HepG2 (cell line): ENCODE measurements around the gene ARL2. TPM values are rescaled to one million over a fixed set of nuclear protein-coding genes. Genes with fewer than 3 reads are reported as not detected.

ENCODE experiments used
- ATM ChIP-seq: fragments of 450-650 bp; IDR thresholded peaks from 2 replicates; pipeline ENCODE4 v1.7.1; 2017; ENCODE audit warnings: mild to moderate bottlenecking, borderline replicate concordance
- ELF3 ChIP-seq: IDR thresholded peaks from 2 replicates; pipeline ENCODE4 v1.6.1; 2016; ENCODE audit warnings: missing genetic modification reagents, missing compliant biosample characterization
- GATAD2A ChIP-seq: IDR thresholded peaks from 2 replicates; pipeline ENCODE4 v1.6.1; 2016
- HMG20B ChIP-seq: conservative IDR thresholded peaks from 2 replicates; pipeline ENCODE4 v1.6.1; 2016; ENCODE audit warnings: missing genetic modification reagents, missing compliant biosample characterization
- MXD4 ChIP-seq: IDR thresholded peaks from 2 replicates; pipeline ENCODE4 v1.6.1; 2016; ENCODE audit warnings: mild to moderate bottlenecking, missing biosample characterization, missing genetic modification reagents
- NKX3-1 ChIP-seq: sonication (generic); formaldehyde crosslinking; IDR thresholded peaks from 2 replicates; pipeline ENCODE4 v1.5.0; 2020; ENCODE audit warnings: missing genetic modification reagents
- NR2F1 ChIP-seq, 2 experiments: fragments of 450-650 bp in 1 of 2; formaldehyde crosslinking in 1 of 2; IDR thresholded peaks; 2 replicates each; pipeline versions ENCODE4 v1.5.0 to v1.6.1; 2016 to 2020; ENCODE audit warnings: mild to moderate bottlenecking in 1 of 2, missing compliant biosample characterization in 1 of 2, missing genetic modification reagents in 1 of 2, moderate library complexity in 1 of 2
- REXO4 ChIP-seq: sonication (generic); formaldehyde crosslinking; IDR thresholded peaks from 2 replicates; pipeline ENCODE4 v1.8.0; 2022; ENCODE audit warnings: missing genetic modification reagents, mild to moderate bottlenecking, borderline replicate concordance
- RFX5 ChIP-seq: IDR thresholded peaks from 2 replicates; pipeline ENCODE4 v1.6.1; 2011; ENCODE audit warnings: low read depth, low read length, improper control_type of control experiment
- SMAD9 ChIP-seq: sonication (generic); formaldehyde crosslinking; IDR thresholded peaks from 2 replicates; pipeline ENCODE4 v1.5.1; 2020; ENCODE audit warnings: mild to moderate bottlenecking, missing genetic modification reagents
- ZNF225 ChIP-seq: sonication (generic); formaldehyde crosslinking; IDR thresholded peaks from 2 replicates; pipeline ENCODE4 v1.4.0; 2020; ENCODE audit warnings: mild to moderate bottlenecking, missing genetic modification reagents
- ZNF30 ChIP-seq: sonication (generic); formaldehyde crosslinking; IDR thresholded peaks from 2 replicates; pipeline ENCODE4 v1.5.0; 2020; ENCODE audit warnings: mild to moderate bottlenecking, missing genetic modification reagents
- ZNF350 ChIP-seq: sonication (generic); formaldehyde crosslinking; IDR thresholded peaks from 2 replicates; pipeline ENCODE4 v1.4.0; 2020; ENCODE audit warnings: mild to moderate bottlenecking, low read depth, missing genetic modification reagents, borderline replicate concordance
- ZNF790 ChIP-seq: sonication (generic); formaldehyde crosslinking; IDR thresholded peaks from 2 replicates; pipeline ENCODE4 v1.8.0; 2022; ENCODE audit warnings: missing genetic modification reagents, mild to moderate bottlenecking, borderline replicate concordance
- ZNF816 ChIP-seq: sonication (generic); formaldehyde crosslinking; IDR thresholded peaks from 2 replicates; pipeline ENCODE4 v1.8.0; 2022; ENCODE audit warnings: missing genetic modification reagents, mild to moderate bottlenecking, borderline replicate concordance
- ZSCAN29 ChIP-seq: sonication (generic); formaldehyde crosslinking; conservative IDR thresholded peaks from 2 replicates; pipeline ENCODE4 v1.4.0; 2020; ENCODE audit warnings: mild to moderate bottlenecking, missing genetic modification reagents
- ZZZ3 ChIP-seq: sonication (generic); formaldehyde crosslinking; IDR thresholded peaks from 2 replicates; pipeline ENCODE4 v1.4.0; 2020; ENCODE audit warnings: missing genetic modification reagents, mild to moderate bottlenecking, borderline replicate concordance
- polyA plus RNA-seq, 8 experiments: library from polyadenylated mRNA; depleted of rRNA in 3 of 8; stranded (reverse) in 7 of 8; unstranded in 1 of 8; fragments of >200 nt; fragmentation: Illumina TruSeq in 4 of 8; extraction: Trizol in 4 of 8; gene quantifications; 2 replicates each; pipeline versions ENCODE4 v1.2.1 to v1.2.3, GENCODE V29; 2011 to 2016; ENCODE audit warnings: low read depth in 4 of 8, missing spikeins in 1 of 8, mixed read lengths in 1 of 8; ENCODE audit not compliant: insufficient read depth in 1 of 8
- total RNA-seq, 5 experiments: library from RNA; depleted of rRNA; stranded (reverse); fragments of >200 nt; fragmentation: Illumina TruSeq; extraction: Trizol; gene quantifications; 2 replicates each; pipeline ENCODE4 v1.2.3, GENCODE V29; 2016; ENCODE audit warnings: low read depth in 1 of 5
- TF ChIP-seq, protein P1 (sequence below): sonication (generic); formaldehyde crosslinking; IDR thresholded peaks from 2 replicates; pipeline ENCODE4 v1.4.0; 2020; ENCODE audit warnings: missing genetic modification reagents
- TF ChIP-seq, protein P2 (sequence below): sonication (generic); formaldehyde crosslinking; IDR thresholded peaks from 2 replicates; pipeline ENCODE4 v1.4.0; 2020; ENCODE audit warnings: mild to moderate bottlenecking, missing genetic modification reagents
- TF ChIP-seq, protein P3 (sequence below): sonication (generic); formaldehyde crosslinking; IDR thresholded peaks from 2 replicates; pipeline ENCODE4 v1.5.0; 2020; ENCODE audit warnings: mild to moderate bottlenecking, missing genetic modification reagents

Gene ARL2
- total and polyA plus RNA-seq, 2 of the 13 experiments (the other 11 are each of a cell fraction or from before 2014, with no cell fraction given): 82.9 to 84.4 TPM

DNA sequence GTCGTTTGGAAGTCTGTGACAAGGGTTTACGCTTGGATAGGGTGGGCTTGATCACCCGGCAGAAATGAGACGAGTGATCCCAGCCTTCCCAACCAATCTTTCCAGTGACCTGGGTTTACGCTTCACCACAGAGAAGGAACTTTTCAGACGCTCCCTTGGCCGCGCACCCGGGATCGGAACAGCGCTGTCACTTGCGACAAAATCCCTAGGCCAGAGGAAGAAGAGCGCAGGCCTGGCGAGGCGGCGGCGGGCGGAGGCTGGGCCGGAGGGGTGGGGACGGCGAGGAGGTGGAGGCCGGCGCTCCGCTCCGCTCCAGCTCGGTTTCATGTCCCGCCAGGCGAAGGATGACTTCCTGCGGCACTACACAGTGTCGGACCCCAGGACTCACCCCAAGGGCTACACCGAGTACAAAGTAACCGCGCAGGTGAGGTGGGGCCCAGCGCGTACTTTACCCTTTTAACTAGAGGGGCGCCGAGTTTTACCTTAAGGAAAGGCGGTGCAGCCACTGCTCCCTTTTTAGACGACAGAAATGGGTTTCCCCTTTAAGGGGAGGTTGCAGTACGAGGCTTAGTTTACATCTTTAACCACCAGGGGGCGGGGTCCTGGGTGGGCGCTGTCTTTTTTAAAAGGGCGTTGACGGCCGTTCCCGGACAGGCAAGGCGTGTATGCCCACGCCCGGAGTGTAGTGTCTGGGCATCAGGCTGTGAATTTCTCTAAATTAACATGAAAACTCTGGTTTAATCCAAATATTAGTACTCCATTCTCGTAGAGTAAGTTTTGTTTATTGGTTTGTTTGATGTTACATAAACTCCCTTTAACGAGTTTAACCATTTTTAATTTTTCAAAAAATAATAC lies 13.5 kb downstream of the ARL2 start, which contains the start of gene SNX15 (continued):
- TF ChIP-seq ZSCAN29 (CRISPR knock-in tag) (0 out of 2 replicates have a peak, but pooled peaks have one; percentile 31), NKX3-1 (CRISPR knock-in tag) (0 out of 2 replicates have a peak, but pooled peaks have one; percentile 51), ZNF225 (CRISPR knock-in tag) (peak; percentile 89; the same call in 1 of the 2 replicates), GATAD2A (0 out of 2 replicates have a peak, but pooled peaks have one; percentile 19), RFX5 (no peak), HMG20B (CRISPR knock-in tag) (no peak), ATM (no peak), REXO4 (no peak), ZNF30 (no peak), ELF3 (CRISPR knock-in tag) (0 out of 2 replicates have a peak, but pooled peaks have one; percentile 10), MXD4 (CRISPR knock-in tag) (no peak), ZNF350 (peak; percentile 83; the same call in 1 of the 2 replicates), NR2F1 (CRISPR knock-in tag; IDR thresholded peaks at IDR 0.05) (no peak), ZNF790 (CRISPR knock-in tag) (no peak), ZNF816 (CRISPR knock-in tag) (peak; percentile 90; the same call in 1 of the 2 replicates), SMAD9 (CRISPR knock-in tag) (no peak; the same call in 1 of the 2 replicates), ZZZ3 (no peak; the same call in 1 of the 2 replicates)
- TF ChIP-seq, protein P1, sequence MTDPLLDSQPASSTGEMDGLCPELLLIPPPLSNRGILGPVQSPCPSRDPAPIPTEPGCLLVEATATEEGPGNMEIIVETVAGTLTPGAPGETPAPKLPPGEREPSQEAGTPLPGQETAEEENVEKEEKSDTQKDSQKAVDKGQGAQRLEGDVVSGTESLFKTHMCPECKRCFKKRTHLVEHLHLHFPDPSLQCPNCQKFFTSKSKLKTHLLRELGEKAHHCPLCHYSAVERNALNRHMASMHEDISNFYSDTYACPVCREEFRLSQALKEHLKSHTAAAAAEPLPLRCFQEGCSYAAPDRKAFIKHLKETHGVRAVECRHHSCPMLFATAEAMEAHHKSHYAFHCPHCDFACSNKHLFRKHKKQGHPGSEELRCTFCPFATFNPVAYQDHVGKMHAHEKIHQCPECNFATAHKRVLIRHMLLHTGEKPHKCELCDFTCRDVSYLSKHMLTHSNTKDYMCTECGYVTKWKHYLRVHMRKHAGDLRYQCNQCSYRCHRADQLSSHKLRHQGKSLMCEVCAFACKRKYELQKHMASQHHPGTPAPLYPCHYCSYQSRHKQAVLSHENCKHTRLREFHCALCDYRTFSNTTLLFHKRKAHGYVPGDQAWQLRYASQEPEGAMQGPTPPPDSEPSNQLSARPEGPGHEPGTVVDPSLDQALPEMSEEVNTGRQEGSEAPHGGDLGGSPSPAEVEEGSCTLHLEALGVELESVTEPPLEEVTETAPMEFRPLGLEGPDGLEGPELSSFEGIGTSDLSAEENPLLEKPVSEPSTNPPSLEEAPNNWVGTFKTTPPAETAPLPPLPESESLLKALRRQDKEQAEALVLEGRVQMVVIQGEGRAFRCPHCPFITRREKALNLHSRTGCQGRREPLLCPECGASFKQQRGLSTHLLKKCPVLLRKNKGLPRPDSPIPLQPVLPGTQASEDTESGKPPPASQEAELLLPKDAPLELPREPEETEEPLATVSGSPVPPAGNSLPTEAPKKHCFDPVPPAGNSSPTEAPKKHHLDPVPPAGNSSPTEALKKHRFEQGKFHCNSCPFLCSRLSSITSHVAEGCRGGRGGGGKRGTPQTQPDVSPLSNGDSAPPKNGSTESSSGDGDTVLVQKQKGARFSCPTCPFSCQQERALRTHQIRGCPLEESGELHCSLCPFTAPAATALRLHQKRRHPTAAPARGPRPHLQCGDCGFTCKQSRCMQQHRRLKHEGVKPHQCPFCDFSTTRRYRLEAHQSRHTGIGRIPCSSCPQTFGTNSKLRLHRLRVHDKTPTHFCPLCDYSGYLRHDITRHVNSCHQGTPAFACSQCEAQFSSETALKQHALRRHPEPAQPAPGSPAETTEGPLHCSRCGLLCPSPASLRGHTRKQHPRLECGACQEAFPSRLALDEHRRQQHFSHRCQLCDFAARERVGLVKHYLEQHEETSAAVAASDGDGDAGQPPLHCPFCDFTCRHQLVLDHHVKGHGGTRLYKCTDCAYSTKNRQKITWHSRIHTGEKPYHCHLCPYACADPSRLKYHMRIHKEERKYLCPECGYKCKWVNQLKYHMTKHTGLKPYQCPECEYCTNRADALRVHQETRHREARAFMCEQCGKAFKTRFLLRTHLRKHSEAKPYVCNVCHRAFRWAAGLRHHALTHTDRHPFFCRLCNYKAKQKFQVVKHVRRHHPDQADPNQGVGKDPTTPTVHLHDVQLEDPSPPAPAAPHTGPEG (CRISPR knock-in tag): no peak
- TF ChIP-seq, protein P2, sequence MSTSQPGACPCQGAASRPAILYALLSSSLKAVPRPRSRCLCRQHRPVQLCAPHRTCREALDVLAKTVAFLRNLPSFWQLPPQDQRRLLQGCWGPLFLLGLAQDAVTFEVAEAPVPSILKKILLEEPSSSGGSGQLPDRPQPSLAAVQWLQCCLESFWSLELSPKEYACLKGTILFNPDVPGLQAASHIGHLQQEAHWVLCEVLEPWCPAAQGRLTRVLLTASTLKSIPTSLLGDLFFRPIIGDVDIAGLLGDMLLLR (CRISPR knock-in tag): peak; percentile 83; the same call in 1 of the 2 replicates
- TF ChIP-seq, protein P3, sequence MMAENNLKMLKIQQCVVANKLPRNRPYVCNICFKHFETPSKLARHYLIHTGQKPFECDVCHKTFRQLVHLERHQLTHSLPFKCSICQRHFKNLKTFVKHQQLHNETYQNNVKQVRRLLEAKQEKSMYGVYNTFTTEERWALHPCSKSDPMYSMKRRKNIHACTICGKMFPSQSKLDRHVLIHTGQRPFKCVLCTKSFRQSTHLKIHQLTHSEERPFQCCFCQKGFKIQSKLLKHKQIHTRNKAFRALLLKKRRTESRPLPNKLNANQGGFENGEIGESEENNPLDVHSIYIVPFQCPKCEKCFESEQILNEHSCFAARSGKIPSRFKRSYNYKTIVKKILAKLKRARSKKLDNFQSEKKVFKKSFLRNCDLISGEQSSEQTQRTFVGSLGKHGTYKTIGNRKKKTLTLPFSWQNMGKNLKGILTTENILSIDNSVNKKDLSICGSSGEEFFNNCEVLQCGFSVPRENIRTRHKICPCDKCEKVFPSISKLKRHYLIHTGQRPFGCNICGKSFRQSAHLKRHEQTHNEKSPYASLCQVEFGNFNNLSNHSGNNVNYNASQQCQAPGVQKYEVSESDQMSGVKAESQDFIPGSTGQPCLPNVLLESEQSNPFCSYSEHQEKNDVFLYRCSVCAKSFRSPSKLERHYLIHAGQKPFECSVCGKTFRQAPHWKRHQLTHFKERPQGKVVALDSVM (CRISPR knock-in tag): peak; percentile 98
